Raji (cell line): ENCODE data around the gene FLNC.

Experiments
- POLR2A ChIP-seq: IDR thresholded peaks from 2 replicates; pipeline ENCODE4 v1.6.1; 2011; ENCODE audit warnings: low read depth, low read length, control low read depth; ENCODE audit not compliant: insufficient read depth

Gene FLNC

GRCh38 chr7:128892521-128893250, 62.5 kb downstream of the FLNC start:
- TF ChIP-seq POLR2A: no peak

GRCh38 chr7:128893251-128894100, 63.3 kb downstream of the FLNC start:
- no peak for TF ChIP-seq POLR2A

- no peak for TF ChIP-seq POLR2A
These were observed 63.9 kb downstream of the FLNC start for GRCh38 chr7:128894101-128894440.

GRCh38 chr7:128895320-128895719, 65.1 kb downstream of the FLNC start:
- no peak for TF ChIP-seq POLR2A

GRCh38 chr7:128899392-128899791, 69.2 kb downstream of the FLNC start:
- no peak for TF ChIP-seq POLR2A

- no peak for TF ChIP-seq POLR2A
These were observed 70.0 kb downstream of the FLNC start for GRCh38 chr7:128900237-128900636.

GRCh38 chr7:128902761-128903585, 72.8 kb downstream of the FLNC start:
- TF ChIP-seq POLR2A: no peak

GRCh38 chr7:128903621-128904361, 73.6 kb downstream of the FLNC start:
- TF ChIP-seq POLR2A: no peak

- TF ChIP-seq POLR2A: no peak
These were observed 74.4 kb downstream of the FLNC start for GRCh38 chr7:128904381-128905197.

- no peak for TF ChIP-seq POLR2A
These were observed 76.0 kb downstream of the FLNC start for GRCh38 chr7:128906001-128906765.

- TF ChIP-seq POLR2A: no peak
These were observed 76.8 kb downstream of the FLNC start for GRCh38 chr7:128906766-128907559.
